ENCODE measurements around the gene CLRN1. TPM values are rescaled to one million over a fixed set of nuclear protein-coding genes. Genes with fewer than 3 reads are reported as not detected.

Gene CLRN1
- total RNA-seq, 1 donor: not detected

- no peak overlapping the region for H3K4me3 ChIP-seq (ENCODE audit: insufficient read depth, low read length)
- no peaks in the 10 kb centered on the region for H3K79me2 ChIP-seq (ENCODE audit: insufficient read depth, low read length)
- H3K27ac ChIP-seq (ENCODE audit: low read depth, low read length): no peak overlapping the region
- peaks cover 19% of the 10 kb centered on the region for H3K27me3 ChIP-seq (ENCODE audit: insufficient read depth, low read length)
- H4K20me1 ChIP-seq (ENCODE audit: insufficient read depth, low read length): no peaks in the 10 kb centered on the region
- no peaks in the 10 kb centered on the region for H3K9me3 ChIP-seq (ENCODE audit: low read depth, low read length)
- no peak overlapping the region for H2AFZ ChIP-seq (ENCODE audit: low read length)
- H3K4me1 ChIP-seq (ENCODE audit: insufficient read depth, low read length): peaks cover 4% of the 10 kb centered on the region
- no peaks in the 10 kb centered on the region for H3K36me3 ChIP-seq (ENCODE audit: insufficient read depth, low read length)
- DNase-seq (ENCODE audit: insufficient read length, low spot score, missing footprints): no peak
- H3K4me2 ChIP-seq (ENCODE audit: insufficient read depth, low read length): no peak overlapping the region
- no peak for TF ChIP-seq CTCF (IDR thresholded peaks at IDR 0.05; ENCODE audit: extremely low read depth, low read depth, low read length)
Measured at GRCh38 chr3:150942221-150942620, 30.3 kb downstream of the CLRN1 start.

DNA sequence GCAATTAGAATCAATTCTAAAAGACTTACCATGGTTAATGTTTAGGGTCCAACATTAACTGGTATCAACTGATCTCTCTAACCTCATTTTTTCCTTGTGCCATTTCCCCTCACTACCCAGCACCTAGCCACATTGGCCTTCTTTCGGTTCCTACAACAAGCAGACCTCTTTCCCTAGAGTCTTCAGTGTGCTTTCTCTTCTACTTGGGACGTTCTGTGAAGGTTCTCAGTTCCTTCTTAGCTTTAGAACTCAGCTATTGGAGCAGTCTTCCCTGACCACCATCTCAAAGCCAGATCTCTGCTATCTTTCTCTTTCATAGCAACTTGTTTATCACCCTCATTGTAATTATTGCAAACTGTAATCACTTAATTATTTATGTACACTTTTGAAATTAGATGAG, 35.8 kb downstream of the CLRN1 start:
- Histone ChIP-seq H2AFZ (ENCODE audit: low read length) (no peak overlapping the region), H4K20me1 (ENCODE audit: insufficient read depth, low read length) (no peaks in the 10 kb centered on the region), H3K79me2 (ENCODE audit: insufficient read depth, low read length) (no peaks in the 10 kb centered on the region), H3K36me3 (ENCODE audit: insufficient read depth, low read length) (no peaks in the 10 kb centered on the region), H3K4me3 (ENCODE audit: insufficient read depth, low read length) (no peak overlapping the region), H3K27ac (ENCODE audit: low read depth, low read length) (no peak overlapping the region), H3K9me3 (ENCODE audit: low read depth, low read length) (no peaks in the 10 kb centered on the region), H3K4me2 (ENCODE audit: insufficient read depth, low read length) (no peak overlapping the region), H3K27me3 (ENCODE audit: insufficient read depth, low read length) (peaks cover 16% of the 10 kb centered on the region), H3K4me1 (ENCODE audit: insufficient read depth, low read length) (no peaks in the 10 kb centered on the region)
- DNase-seq (ENCODE audit: insufficient read length, low spot score, missing footprints): no peak
- no peak for TF ChIP-seq CTCF (IDR thresholded peaks at IDR 0.05; ENCODE audit: extremely low read depth, low read depth, low read length)

- Histone ChIP-seq H4K20me1 (ENCODE audit: insufficient read depth, low read length) (no peaks in the 10 kb centered on the region), H2AFZ (ENCODE audit: low read length) (no peak overlapping the region), H3K27me3 (ENCODE audit: insufficient read depth, low read length) (peaks cover 22% of the 10 kb centered on the region), H3K27ac (ENCODE audit: low read depth, low read length) (no peak overlapping the region), H3K4me1 (ENCODE audit: insufficient read depth, low read length) (no peaks in the 10 kb centered on the region), H3K4me3 (ENCODE audit: insufficient read depth, low read length) (no peak overlapping the region), H3K79me2 (ENCODE audit: insufficient read depth, low read length) (no peaks in the 10 kb centered on the region), H3K9me3 (ENCODE audit: low read depth, low read length) (no peaks in the 10 kb centered on the region), H3K4me2 (ENCODE audit: insufficient read depth, low read length) (no peak overlapping the region), H3K36me3 (ENCODE audit: insufficient read depth, low read length) (no peaks in the 10 kb centered on the region)
- DNase-seq (ENCODE audit: insufficient read length, low spot score, missing footprints): no peak
- no peak for TF ChIP-seq CTCF (IDR thresholded peaks at IDR 0.05; ENCODE audit: extremely low read depth, low read depth, low read length)
Measured at GRCh38 chr3:150933473-150933995, 39.0 kb downstream of the CLRN1 start.

- DNase-seq (ENCODE audit: insufficient read length, low spot score, missing footprints): no peak
- TF ChIP-seq CTCF (IDR thresholded peaks at IDR 0.05; ENCODE audit: extremely low read depth, low read depth, low read length): no peak
- peaks cover 26% of the 10 kb centered on the region for H3K27me3 ChIP-seq (ENCODE audit: insufficient read depth, low read length)
Measured at GRCh38 chr3:150931745-150932144, 40.8 kb downstream of the CLRN1 start.

More at GRCh38 chr3:150931745-150932144, 40.8 kb downstream of the CLRN1 start:
- H4K20me1 ChIP-seq (ENCODE audit: insufficient read depth, low read length): no peaks in the 10 kb centered on the region
- no peak overlapping the region for H3K4me2 ChIP-seq (ENCODE audit: insufficient read depth, low read length)
- H3K36me3 ChIP-seq (ENCODE audit: insufficient read depth, low read length): no peaks in the 10 kb centered on the region
- no peaks in the 10 kb centered on the region for H3K79me2 ChIP-seq (ENCODE audit: insufficient read depth, low read length)
- no peak overlapping the region for H2AFZ ChIP-seq (ENCODE audit: low read length)
- H3K27ac ChIP-seq (ENCODE audit: low read depth, low read length): no peak overlapping the region
- no peak overlapping the region for H3K4me3 ChIP-seq (ENCODE audit: insufficient read depth, low read length)
- no peaks in the 10 kb centered on the region for H3K9me3 ChIP-seq (ENCODE audit: low read depth, low read length)
- H3K4me1 ChIP-seq (ENCODE audit: insufficient read depth, low read length): no peaks in the 10 kb centered on the region
